HCT116 (cell line): ENCODE measurements around the gene DCUN1D1.

Experiments used
- CEBPB ChIP-seq: IDR thresholded peaks from 2 replicates; pipeline ENCODE4 v1.6.1; 2012; ENCODE audit warnings: low read depth
- CTCF ChIP-seq, 3 experiments: fragments of 200-600 bp in 1 of 3; sonication (generic) in 1 of 3; IDR thresholded peaks in 2 of 3; conservative IDR thresholded peaks in 1 of 3; 2 replicates each; pipeline ENCODE4 v1.5.1; 2012 to 2017; ENCODE audit warnings: low read depth in 2 of 3, low read length in 2 of 3, antibody characterized with exemption in 1 of 3, borderline replicate concordance in 1 of 3, control low read depth in 1 of 3, mild to moderate bottlenecking in 1 of 3, mixed read lengths in 1 of 3, mixed run types in 1 of 3, moderate library complexity in 1 of 3; ENCODE audit not compliant: insufficient read depth in 1 of 3
- EZH2 ChIP-seq: fragments of 200-600 bp; sonication (generic); IDR thresholded peaks from 2 replicates; pipeline ENCODE4 v1.6.1; 2017; ENCODE audit warnings: antibody characterized with exemption, mixed run types
- EZH2phosphoT487 ChIP-seq: fragments of 200-600 bp; IDR thresholded peaks from 2 replicates; pipeline ENCODE4 v1.6.1; 2018; ENCODE audit warnings: antibody characterized with exemption, borderline replicate concordance
- MAX ChIP-seq: IDR thresholded peaks from 2 replicates; pipeline ENCODE4 v1.6.1; 2012
- POLR2A ChIP-seq: IDR thresholded peaks from 2 replicates; pipeline ENCODE4 v1.7.0; 2011; ENCODE audit warnings: borderline replicate concordance; ENCODE audit not compliant: insufficient read depth, insufficient read length; ENCODE audit errors: extremely low read depth
- POLR2AphosphoS5 ChIP-seq: IDR thresholded peaks from 2 replicates; pipeline ENCODE4 v1.6.1; 2011; ENCODE audit warnings: mild to moderate bottlenecking, low read depth, low read length, moderate library complexity
- RAD21 ChIP-seq: IDR thresholded peaks from 2 replicates; pipeline ENCODE4 v1.6.1; 2012; ENCODE audit warnings: low read depth, mild to moderate bottlenecking
- REST ChIP-seq: IDR thresholded peaks from 2 replicates; pipeline ENCODE4 v1.6.1; 2012; ENCODE audit warnings: low read depth
- YY1 ChIP-seq: IDR thresholded peaks from 2 replicates; pipeline ENCODE4 v1.6.1; 2011; ENCODE audit warnings: low read length, low read depth, moderate library complexity, mild to moderate bottlenecking; ENCODE audit not compliant: insufficient replicate concordance; ENCODE audit errors: extremely low read depth
- ZBTB33 ChIP-seq: IDR thresholded peaks from 2 replicates; pipeline ENCODE4 v1.6.1; 2011; ENCODE audit warnings: mild to moderate bottlenecking, low read length, moderate library complexity; ENCODE audit not compliant: insufficient replicate concordance; ENCODE audit errors: extremely low read depth
- ZFX ChIP-seq: fragments of 450-650 bp; IDR thresholded peaks from 2 replicates; pipeline ENCODE4 v1.6.1; 2017
- ZNF274 ChIP-seq: fragments of 200-500 bp; sonication (Bioruptor generic); IDR thresholded peaks from 2 replicates; pipeline ENCODE4 v1.6.1; 2014; ENCODE audit warnings: mild to moderate bottlenecking, low read depth, low read length, inconsistent platforms

- TF ChIP-seq ZNF274 = no peak
- TF ChIP-seq RAD21 = no peak
- TF ChIP-seq CTCF (IDR thresholded peaks at IDR 0.05 in 2 of 3, conservative IDR thresholded peaks at IDR 0.05 in 1 of 3; ENCODE audit: borderline replicate concordance in 1 of 3, insufficient read depth in 1 of 3, low read depth in 2 of 3, low read length in 2 of 3) = no peak
- TF ChIP-seq POLR2A = no peak
- no peak for TF ChIP-seq REST
- no peak for TF ChIP-seq EZH2phosphoT487
- no peak for TF ChIP-seq YY1
- no peak for TF ChIP-seq MAX
- no peak for TF ChIP-seq POLR2AphosphoS5
- TF ChIP-seq ZFX = no peak
- no peak for TF ChIP-seq ZBTB33
- no peak for TF ChIP-seq CEBPB
- no peak for TF ChIP-seq EZH2
Observed at GRCh38 chr3:182925944-182926337, 54.4 kb downstream of the DCUN1D1 start.
